Measurements from ENCODE around the gene TANGO6.
A peak's percentile ranks its signal among the peaks of the same experiment; 100 is the strongest.
"Not testable (repeated sequence)": the region's sequence is repeated elsewhere in the genome, so short reads cannot be mapped to it uniquely, and the experiment has no call there.

Gene TANGO6

DNA sequence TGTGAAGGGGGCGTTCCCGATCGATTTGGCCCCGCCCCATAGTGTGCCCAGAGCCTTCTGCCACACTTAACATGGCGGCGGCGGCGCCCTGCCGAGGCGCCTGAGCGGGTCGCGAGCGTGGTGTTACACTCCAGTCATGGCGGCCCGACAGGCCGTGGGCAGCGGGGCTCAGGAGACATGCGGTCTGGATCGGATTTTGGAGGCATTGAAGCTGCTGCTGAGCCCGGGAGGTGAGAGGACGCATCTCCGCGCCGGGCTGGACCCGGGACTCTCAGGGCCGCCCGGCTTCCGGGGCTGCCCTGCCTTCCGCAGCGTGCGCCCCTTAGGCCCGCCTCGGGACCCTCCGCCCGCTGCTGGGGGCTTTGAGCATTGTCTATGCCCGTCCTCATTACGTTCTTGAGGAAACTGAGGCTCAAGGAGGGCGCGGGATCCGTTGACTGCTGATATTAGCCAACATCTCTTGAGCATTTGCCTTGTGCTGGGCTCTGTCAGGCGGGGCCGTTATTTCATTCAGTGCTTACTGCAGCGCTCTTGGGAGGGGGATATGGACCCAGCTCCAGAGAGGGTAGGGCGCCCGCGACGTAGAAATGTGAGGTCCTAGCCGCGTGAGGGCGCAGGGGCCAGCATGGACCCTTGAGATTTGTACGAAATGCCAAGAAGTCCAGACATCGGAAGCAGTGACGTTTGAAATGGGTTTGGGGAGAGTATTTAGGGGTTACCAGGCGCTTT is at the start of gene TANGO6:
TSS of gene TANGO6 (plus strand) at position 50 of the 729 bp plus-strand sequence. CDS start at position 137, 87 bp downstream.
- DNase-seq (ENCODE audit: low read depth): no peak
- peak within 1 kb of the TSS; percentile 85 for H3K4me3 ChIP-seq (ENCODE audit: low read depth, low read length)

DNA sequence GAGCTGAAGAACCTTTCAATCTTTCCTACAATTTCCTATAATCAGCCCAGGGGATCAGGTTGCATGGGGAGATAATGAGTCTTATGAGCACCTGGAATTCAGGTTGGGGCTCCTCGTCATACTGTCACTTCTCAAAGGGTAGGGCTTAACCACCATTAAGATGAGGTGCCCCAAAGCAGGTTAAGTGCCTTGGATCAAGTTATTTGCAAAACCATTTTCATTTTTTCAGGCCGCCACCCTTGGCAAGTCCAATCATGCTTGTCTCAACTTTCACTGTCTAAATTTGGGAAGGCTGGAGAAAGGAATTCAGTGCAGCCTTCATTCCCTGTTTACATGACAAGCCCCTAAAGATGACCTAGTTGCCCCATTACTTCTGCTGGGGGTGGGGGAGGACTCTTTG is 44.9 kb upstream of the TANGO6 start:
- H3K4me3 ChIP-seq (ENCODE audit: low read depth, low read length): no peak overlapping the region
- DNase-seq (ENCODE audit: low read depth): no peak

GRCh38 chr16:68800257-68800875 is 43.0 kb upstream of the TANGO6 start:
- DNase-seq (ENCODE audit: low read depth): no peak
- no peak overlapping the region for H3K4me3 ChIP-seq (ENCODE audit: low read depth, low read length)

DNA sequence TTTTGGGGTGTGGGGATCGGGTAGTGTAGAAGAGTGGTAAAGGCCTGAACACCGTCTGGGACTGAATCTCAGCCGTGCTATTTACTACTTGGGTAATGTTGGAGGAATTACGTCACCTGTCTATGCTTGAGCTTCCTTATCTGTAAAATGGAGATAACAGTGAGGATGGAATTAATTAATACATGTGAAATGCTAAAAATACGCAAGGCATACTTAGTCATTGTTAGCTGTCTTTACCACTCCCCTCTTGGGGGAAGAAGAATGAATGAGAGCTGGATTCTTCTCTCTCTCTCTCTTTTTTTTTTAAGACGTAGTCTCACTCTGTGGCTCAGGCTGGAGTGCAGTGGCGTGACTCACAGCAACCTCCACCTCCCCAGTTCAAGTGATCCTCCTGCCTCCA is 41.1 kb upstream of the TANGO6 start:
- no peak overlapping the region for H3K4me3 ChIP-seq (ENCODE audit: low read depth, low read length)
- DNase-seq (ENCODE audit: low read depth): no peak

DNA sequence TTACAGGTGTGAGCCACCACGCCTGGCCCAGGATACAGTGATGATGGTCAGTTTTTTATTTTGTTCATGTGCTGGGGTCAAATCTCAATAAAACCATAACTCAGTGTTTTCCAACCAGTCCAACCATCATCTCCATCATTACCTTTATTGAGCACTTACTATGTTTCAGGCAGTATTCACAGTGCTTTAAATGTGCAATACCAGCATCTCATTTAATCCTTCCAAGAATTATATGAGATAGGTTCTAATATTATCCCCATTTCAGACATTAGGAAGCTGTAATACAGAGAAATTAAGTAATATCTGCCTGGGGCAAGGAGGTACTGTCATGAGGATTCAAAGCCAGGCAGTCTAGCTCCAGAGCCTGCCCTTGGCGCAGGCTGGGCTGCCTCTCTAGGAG is 36.9 kb upstream of the TANGO6 start:
- no peak for DNase-seq (ENCODE audit: low read depth)
- no peak overlapping the region for H3K4me3 ChIP-seq (ENCODE audit: low read depth, low read length)

DNA sequence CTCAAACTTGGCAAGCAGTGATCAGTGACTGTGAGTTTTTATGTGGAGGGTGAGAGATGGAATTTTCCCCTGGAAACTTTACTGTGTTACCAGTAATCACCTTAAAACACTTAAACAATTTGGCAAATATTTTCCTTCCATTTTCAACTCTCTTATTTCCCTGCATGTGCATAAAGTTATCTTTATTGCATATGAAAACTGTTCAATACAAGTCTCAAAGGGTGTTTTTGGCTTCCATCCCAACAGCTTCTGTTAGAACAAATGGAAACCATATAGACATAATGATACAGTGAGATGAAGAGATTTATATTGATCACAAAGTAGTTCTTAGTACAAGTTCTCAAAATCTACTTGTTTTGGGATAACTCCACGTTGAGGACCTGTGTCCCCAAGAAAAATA is 36.4 kb upstream of the TANGO6 start:
- DNase-seq (ENCODE audit: low read depth): no peak
- no peak overlapping the region for H3K4me3 ChIP-seq (ENCODE audit: low read depth, low read length)

DNA sequence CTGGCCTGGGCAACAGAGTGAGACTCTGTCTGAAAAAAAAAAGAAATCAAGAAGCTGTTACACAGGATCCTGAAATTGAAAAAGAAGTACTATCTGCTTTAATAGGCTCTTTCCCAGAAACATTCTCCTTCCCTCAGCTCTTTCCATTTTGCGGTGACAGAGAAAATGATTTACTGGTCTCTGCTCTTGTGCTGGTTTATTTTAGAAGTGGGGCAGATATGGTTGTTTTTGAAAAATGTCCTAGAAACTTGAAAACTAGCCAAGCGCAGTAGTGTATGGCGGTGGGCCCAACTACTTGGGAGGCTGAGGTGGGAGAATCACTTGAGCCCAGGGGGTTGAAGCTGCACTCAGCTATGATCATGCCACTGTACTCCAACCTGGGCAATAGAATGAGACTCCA is 28.8 kb upstream of the TANGO6 start:
- DNase-seq (ENCODE audit: low read depth): no peak
- H3K4me3 ChIP-seq (ENCODE audit: low read depth, low read length): no peak overlapping the region

DNA sequence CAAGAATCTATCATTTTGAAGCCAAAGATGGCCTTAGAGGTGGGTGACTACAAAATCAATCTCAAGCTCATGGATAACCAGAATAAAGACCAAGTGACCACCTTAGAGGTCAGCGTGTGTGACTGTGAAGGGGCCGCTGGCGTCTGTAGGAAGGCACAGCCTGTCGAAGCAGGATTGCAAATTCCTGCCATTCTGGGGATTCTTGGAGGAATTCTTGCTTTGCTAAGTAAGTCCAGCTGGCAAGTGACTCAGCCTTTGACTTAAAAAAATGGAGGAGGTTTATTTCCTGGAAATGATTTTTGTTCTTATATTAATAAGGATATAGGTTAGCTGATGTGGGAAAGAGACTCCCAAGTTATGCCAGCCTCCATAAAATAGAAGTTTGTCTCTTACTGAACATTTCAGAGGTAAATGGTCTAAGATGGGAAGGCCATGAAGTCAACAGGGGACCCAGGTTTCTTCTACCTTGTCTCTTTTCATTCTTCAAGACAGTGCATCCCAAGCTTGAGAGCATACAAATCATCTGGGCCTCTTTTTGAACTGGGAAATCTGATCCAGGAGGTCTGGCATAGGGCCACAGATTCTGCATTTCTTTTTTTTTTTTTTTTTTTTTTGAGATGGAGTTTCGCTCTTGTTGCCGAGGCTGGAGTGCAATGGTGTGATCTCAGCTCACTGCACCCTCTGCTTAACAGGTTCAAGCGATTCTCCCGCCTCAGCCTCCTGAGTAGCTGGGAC is 19.8 kb upstream of the TANGO6 start:
- peak; percentile 39 for DNase-seq (ENCODE audit: low read depth)
- no peak overlapping the region for H3K4me3 ChIP-seq (ENCODE audit: low read depth, low read length)

DNA sequence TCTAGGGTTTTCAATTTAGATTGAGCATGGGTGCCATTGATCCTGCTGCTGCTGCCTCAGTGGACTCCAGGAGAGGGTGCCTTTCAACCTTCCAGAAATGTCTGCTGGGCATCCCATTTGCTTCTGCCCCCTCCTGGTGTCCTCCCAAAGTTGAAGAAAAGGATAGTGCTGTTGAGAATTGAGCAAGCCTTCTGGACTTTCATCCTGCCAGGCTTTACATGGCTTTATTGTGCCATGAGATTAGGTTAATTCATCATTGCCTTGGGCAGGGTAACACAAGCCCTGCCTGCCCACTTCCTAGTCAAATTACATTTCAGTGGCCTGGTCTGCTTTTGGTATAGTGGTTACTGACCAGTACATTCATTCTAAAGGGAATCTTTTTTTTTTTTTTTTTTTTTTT is 17.9 kb upstream of the TANGO6 start:
- H3K4me3 ChIP-seq (ENCODE audit: low read depth, low read length): no peak overlapping the region
- no peak for DNase-seq (ENCODE audit: low read depth)

GRCh38 chr16:68826652-68827051 is 16.7 kb upstream of the TANGO6 start:
- no peak overlapping the region for H3K4me3 ChIP-seq (ENCODE audit: low read depth, low read length)
- no peak for DNase-seq (ENCODE audit: low read depth)

- H3K4me3 ChIP-seq (ENCODE audit: low read depth, low read length): no peak overlapping the region
- no peak for DNase-seq (ENCODE audit: low read depth)
These were observed 10.1 kb upstream of the TANGO6 start for GRCh38 chr16:68833251-68833650.

DNA sequence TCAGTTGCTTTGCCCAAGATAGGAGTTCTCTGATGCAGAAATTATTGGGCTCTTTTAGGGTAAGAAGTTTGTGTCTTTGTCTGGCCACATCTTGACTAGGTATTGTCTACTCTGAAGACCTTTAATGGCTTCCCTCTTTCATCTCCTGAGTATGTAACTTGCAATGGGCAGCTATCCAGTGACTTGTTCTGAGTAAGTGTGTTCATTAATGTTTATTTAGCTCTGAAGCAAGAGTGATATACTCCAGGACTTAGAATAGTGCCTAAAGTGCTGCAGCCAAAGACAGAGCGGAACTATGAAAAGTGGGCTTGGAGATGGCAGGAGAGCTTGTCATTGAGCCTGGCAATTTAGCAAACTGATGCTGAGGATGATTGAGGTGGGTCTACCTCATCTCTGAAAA is 8.8 kb upstream of the TANGO6 start:
- H3K4me3 ChIP-seq (ENCODE audit: low read depth, low read length): no peak overlapping the region
- no peak for DNase-seq (ENCODE audit: low read depth)

GRCh38 chr16:68835970-68836369 is 7.4 kb upstream of the TANGO6 start:
- H3K4me3 ChIP-seq (ENCODE audit: low read depth, low read length): no peak overlapping the region
- no peak for DNase-seq (ENCODE audit: low read depth)

- H3K4me3 ChIP-seq (ENCODE audit: low read depth, low read length): no peak overlapping the region
- no peak for DNase-seq (ENCODE audit: low read depth)
These were observed 3.5 kb upstream of the TANGO6 start for GRCh38 chr16:68839831-68840230.

DNA sequence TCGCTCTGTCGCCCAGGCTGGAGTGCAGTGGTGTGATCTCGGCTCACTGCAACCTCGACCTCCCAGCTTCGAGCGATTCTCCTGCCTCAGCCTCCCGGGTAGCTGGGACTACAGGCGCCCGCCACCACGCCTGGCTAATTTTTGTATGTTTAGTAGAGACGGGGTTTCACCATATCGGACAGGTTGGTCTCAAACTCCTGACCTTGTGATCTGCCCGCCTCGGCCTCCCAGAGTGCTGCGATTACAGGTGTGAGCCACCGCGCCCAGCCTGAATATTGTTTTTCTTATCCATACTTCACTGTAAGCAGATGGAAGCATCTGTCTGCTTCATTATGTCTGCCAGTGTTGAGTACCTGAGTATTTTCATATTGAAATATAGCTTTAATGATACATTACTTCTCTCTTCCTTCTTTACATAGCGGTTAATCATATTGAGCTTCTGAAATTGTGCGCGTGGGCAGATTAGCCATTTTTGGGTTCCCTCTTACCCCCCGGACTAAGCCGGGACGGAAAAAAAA is 308 bp upstream of the TANGO6 start:
- not testable (repeated sequence) for DNase-seq (ENCODE audit: low read depth)

GRCh38 chr16:68844211-68844564 is 857 bp downstream of the TANGO6 start:
- H3K4me3 ChIP-seq (ENCODE audit: low read depth, low read length): peak overlapping the region; percentile 85
- no peak for DNase-seq (ENCODE audit: low read depth)

More for the DNA sequence above, 308 bp upstream of the TANGO6 start:
- peak overlapping the region; percentile 85 for H3K4me3 ChIP-seq (ENCODE audit: low read depth, low read length)

DNA sequence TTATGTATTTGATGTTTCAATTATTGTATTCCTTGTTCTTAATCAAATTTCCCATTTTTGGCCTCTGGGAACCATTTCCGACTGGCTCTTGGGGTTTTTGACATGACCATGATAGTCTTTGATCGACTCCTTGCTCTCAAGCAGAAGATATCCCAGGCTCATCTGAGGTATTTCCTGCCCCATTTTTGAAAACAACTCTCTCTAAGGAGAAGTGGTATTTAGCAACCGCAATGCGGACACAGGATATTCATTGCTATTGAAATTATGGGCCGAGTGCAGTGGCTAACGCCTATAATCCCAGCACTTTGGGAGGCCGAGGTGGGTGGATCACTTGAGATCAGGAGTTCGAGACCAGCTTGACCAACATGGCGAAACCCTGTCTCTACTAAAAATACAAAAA is 5.5 kb downstream of the TANGO6 start:
- no peak for DNase-seq (ENCODE audit: low read depth)

GRCh38 chr16:68850481-68850880 is 7.2 kb downstream of the TANGO6 start:
- DNase-seq (ENCODE audit: low read depth): no peak
- no peak overlapping the region for H3K4me3 ChIP-seq (ENCODE audit: low read depth, low read length)

More for the DNA sequence above, 5.5 kb downstream of the TANGO6 start:
- no peak overlapping the region for H3K4me3 ChIP-seq (ENCODE audit: low read depth, low read length)

- peak; percentile 6 for DNase-seq (ENCODE audit: low read depth)
- H3K4me3 ChIP-seq (ENCODE audit: low read depth, low read length): no peak overlapping the region
These were observed 8.3 kb downstream of the TANGO6 start for GRCh38 chr16:68851601-68852000.

DNA sequence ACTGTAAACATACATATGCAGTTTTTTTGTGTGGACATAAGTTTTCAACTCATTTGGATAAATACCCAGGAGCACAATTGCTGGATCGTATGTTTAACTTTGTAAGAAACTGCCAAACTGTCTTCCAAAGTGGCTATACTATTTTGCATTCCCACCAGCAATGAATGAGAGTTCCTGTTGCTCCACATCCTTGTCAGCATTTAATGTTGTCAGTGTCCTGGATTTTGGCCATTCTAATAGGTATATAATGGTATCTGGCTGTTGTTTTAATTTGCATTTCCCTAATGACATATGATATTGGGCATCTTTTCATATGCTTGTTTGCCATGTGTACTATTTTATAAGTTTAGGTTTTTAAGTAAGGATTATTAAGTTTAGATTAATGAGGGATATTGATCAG is 14.1 kb downstream of the TANGO6 start:
- no peak overlapping the region for H3K4me3 ChIP-seq (ENCODE audit: low read depth, low read length)
- no peak for DNase-seq (ENCODE audit: low read depth)
